IMR-90 (cell line): ENCODE results near the gene EXOC5. TPM values are rescaled to one million over a fixed set of nuclear protein-coding genes. Genes with fewer than 3 reads are reported as not detected.

Experiments used
- ATAC-seq: fragments of 200-7000 bp; cut with Tn5 transposase; 2 replicates; pipeline ENCODE4 v1.9.1; 2020; ENCODE audit warnings: low read depth, mild to moderate bottlenecking, moderate library complexity
- BruUV-seq: library from RNA; stranded (reverse); fragments of 400-500 nt; replicated peaks from 2 replicates; lab custom pipeline; 2021; lab: Mats Ljungman, UMichigan
- CTCF ChIA-PET: fragments of 300-600 bp; formaldehyde crosslinking; extraction: SDS; loops from one replicate; lab custom pipeline; 2021; ENCODE audit warnings: antibody characterized with exemption; lab: Yijun Ruan, JAX
- POLR2A ChIA-PET: fragments of 300-600 bp; sonication (Branson Sonifier 250); formaldehyde crosslinking; loops from one replicate; lab custom pipeline; 2022; ENCODE audit warnings: antibody characterized with exemption; ENCODE audit not compliant: unreplicated experiment; lab: Charles Lee
- DNase-seq: peaks from one replicate; pipeline ENCODE4 v3.0.0; 2013
- H2AFZ ChIP-seq: replicated peaks from 2 replicates; pipeline ENCODE3; 2013; ENCODE audit warnings: low read length, mild to moderate bottlenecking; ENCODE audit not compliant: poor library complexity
- H2AK5ac ChIP-seq: 2 replicates; pipeline ENCODE4 v1.6.1; 2013; ENCODE audit warnings: low read depth, low read length, inconsistent platforms
- H2AK9ac ChIP-seq: replicated peaks from 2 replicates; pipeline ENCODE3; 2013; ENCODE audit warnings: mild to moderate bottlenecking, low read depth, low read length, moderate library complexity; ENCODE audit not compliant: poor library complexity
- H2BK120ac ChIP-seq: 2 replicates; pipeline ENCODE4 v1.6.1; 2013; ENCODE audit warnings: low read depth, low read length, inconsistent platforms
- H2BK15ac ChIP-seq: 3 replicates; pipeline ENCODE4 v1.6.1; 2013; ENCODE audit warnings: low read depth, low read length, inconsistent platforms
- H2BK20ac ChIP-seq: 2 replicates; pipeline ENCODE4 v1.6.1; 2013; ENCODE audit warnings: low read depth, mild to moderate bottlenecking, inconsistent platforms, low read length, moderate library complexity
- H2BK5ac ChIP-seq: 2 replicates; pipeline ENCODE4 v1.6.1; 2013; ENCODE audit warnings: mild to moderate bottlenecking, low read depth, low read length, inconsistent platforms; ENCODE audit not compliant: poor library complexity, severe bottlenecking
- H3K14ac ChIP-seq: replicated peaks from 2 replicates; pipeline ENCODE4 v1.6.1; 2013; ENCODE audit warnings: low read depth, low read length, inconsistent platforms
- H3K18ac ChIP-seq: 2 replicates; pipeline ENCODE4 v1.6.1; 2013; ENCODE audit warnings: low read depth, low read length, control low read depth
- H3K23ac ChIP-seq: 2 replicates; pipeline ENCODE4 v1.6.1; 2013; ENCODE audit warnings: low read depth, low read length, inconsistent platforms
- H3K27ac ChIP-seq: 2 replicates; pipeline ENCODE4 v1.5.1; 2013; ENCODE audit warnings: mild to moderate bottlenecking, control low read depth, low read length; ENCODE audit not compliant: insufficient read depth
- H3K27me3 ChIP-seq: 2 replicates; pipeline ENCODE4 v1.6.1; 2013; ENCODE audit warnings: low read length; ENCODE audit not compliant: control insufficient read depth, insufficient read depth
- H3K36me3 ChIP-seq: 2 replicates; pipeline ENCODE4 v1.6.1; 2013; ENCODE audit warnings: low read length, mixed read lengths; ENCODE audit not compliant: control insufficient read depth, insufficient read depth
- H3K4ac ChIP-seq: 2 replicates; pipeline ENCODE4 v1.6.1; 2013; ENCODE audit warnings: low read depth, low read length, inconsistent platforms
- H3K4me1 ChIP-seq: 2 replicates; pipeline ENCODE4 v1.6.1; 2013; ENCODE audit warnings: low read length, mixed read lengths; ENCODE audit not compliant: control insufficient read depth, insufficient read depth
- H3K4me2 ChIP-seq: 2 replicates; pipeline ENCODE4 v1.6.1; 2013; ENCODE audit warnings: low read depth, mild to moderate bottlenecking, control low read depth, low read length, moderate library complexity
- H3K4me3 ChIP-seq: 2 replicates; pipeline ENCODE4 v1.5.1; 2013; ENCODE audit warnings: low read depth, mild to moderate bottlenecking, control low read depth, low read length, moderate library complexity; ENCODE audit not compliant: insufficient read depth
- H3K56ac ChIP-seq: 2 replicates; pipeline ENCODE4 v1.6.1; 2013; ENCODE audit warnings: low read length, inconsistent platforms; ENCODE audit not compliant: insufficient read depth; ENCODE audit errors: extremely low read depth
- H3K79me1 ChIP-seq, 2 experiments: 2 replicates each; pipeline ENCODE4 v1.6.1; 2013; ENCODE audit warnings: low read length in 2 of 2, inconsistent platforms in 1 of 2, low read depth in 1 of 2
- H3K9ac ChIP-seq: 2 replicates; pipeline ENCODE4 v1.6.1; 2013; ENCODE audit warnings: low read depth, low read length, control low read depth
- H3K9me1 ChIP-seq: 2 replicates; pipeline ENCODE4 v1.6.1; 2013; ENCODE audit warnings: low read length, inconsistent platforms; ENCODE audit not compliant: insufficient read depth
- H3K9me3 ChIP-seq: 2 replicates; pipeline ENCODE4 v1.6.1; 2013; ENCODE audit warnings: low read length; ENCODE audit not compliant: control insufficient read depth, insufficient read depth
- H4K20me1 ChIP-seq: 2 replicates; pipeline ENCODE4 v1.6.1; 2013; ENCODE audit warnings: low read length, inconsistent platforms; ENCODE audit not compliant: insufficient read depth
- H4K5ac ChIP-seq: 2 replicates; pipeline ENCODE4 v1.6.1; 2013; ENCODE audit warnings: mild to moderate bottlenecking, low read depth, low read length, control low read depth
- H4K8ac ChIP-seq, 2 experiments: 2 replicates each; pipeline ENCODE4 v1.6.1; 2013; ENCODE audit warnings: low read depth in 2 of 2, low read length in 2 of 2, control low read depth in 1 of 2, inconsistent platforms in 1 of 2
- H4K91ac ChIP-seq: 2 replicates; pipeline ENCODE4 v1.6.1; 2013; ENCODE audit warnings: low read depth, low read length, inconsistent platforms; ENCODE audit not compliant: insufficient read depth
- FOS ChIP-seq: fragments of 150-350 bp; IDR thresholded peaks from 2 replicates; pipeline ENCODE4 v1.6.1; 2016; ENCODE audit warnings: low read depth, low read length
- WGBS, 2 experiments: methylation state at CpG; one replicate each; pipeline versions ENCODE4 v1.1.5 to v1.1.7; 2013; ENCODE audit warnings: missing lambda C conversion rate in 2 of 2; ENCODE audit not compliant: insufficient read length in 1 of 2; ENCODE audit errors: extremely low coverage in 2 of 2; 5-methylcytosine and 5-hydroxymethylcytosine counted together
- dilution Hi-C: fragments of 300-500 bp; cut with HindIII; formaldehyde crosslinking; loops from one replicate; pipeline ENCODE4 v1.14.3; 2018; ENCODE audit warnings: low sequenced_read_pairs; ENCODE audit not compliant: unreplicated experiment
- in situ Hi-C: fragments of 300-500 bp; cut with MboI; formaldehyde crosslinking; loops from 3 replicates; pipeline ENCODE4 v1.14.3; 2019; ENCODE audit warnings: low sequenced_read_pairs, inconsistent platforms, mixed read lengths
- intact Hi-C: fragments of 100-400 bp; cut with micrococcal nuclease; formaldehyde crosslinking; loops from 2 replicates; pipeline ENCODE4 v1.10.0; 2022
- polyA plus RNA-seq, 3 experiments: library from polyadenylated mRNA; depleted of rRNA; stranded (reverse); fragments of >200 nt; gene quantifications; 2 replicates each; pipeline ENCODE4 v1.2.3, GENCODE V29; 2012; ENCODE audit warnings: low replicate concordance in 1 of 3
- total RNA-seq: library from RNA; depleted of rRNA; stranded (reverse); fragments of >200 nt; gene quantifications from 2 replicates; pipeline ENCODE4 v1.2.3, GENCODE V29; 2012; rRNA removed
- TF ChIP-seq, protein P1 (sequence below): fragments of 150-350 bp; IDR thresholded peaks from 2 replicates; pipeline ENCODE4 v1.6.1; 2017; ENCODE audit warnings: mild to moderate bottlenecking, antibody characterized with exemption, low read length, low read depth

The EXOC5 gene
- total and polyA plus RNA-seq, 2 of the 4 experiments (the other 2 are of a cell fraction): 22.4 to 52.5 TPM

- H3K79me1 ChIP-seq: no peaks in the 10 kb centered on the region
- no peak overlapping the region for H2BK20ac ChIP-seq
- no peak overlapping the region for H2BK5ac ChIP-seq
- no peak overlapping the region for H4K91ac ChIP-seq
- dilution Hi-C loops: no loop called here
- no peak overlapping the region for H3K4me2 ChIP-seq
- no peak overlapping the region for H3K4me3 ChIP-seq
- no peaks in the 10 kb centered on the region for H3K36me3 ChIP-seq
- BruUV-seq: no TSS peak
- no peaks in the 10 kb centered on the region for H3K27me3 ChIP-seq
- no peak overlapping the region for H2AK9ac ChIP-seq
- H4K20me1 ChIP-seq: no peaks in the 10 kb centered on the region
- ChIA-PET POLR2A (no interaction called here), CTCF (no interaction called here)
- no peak overlapping the region for H2AFZ ChIP-seq
- H3K14ac ChIP-seq: no peak overlapping the region
- H3K9me1 ChIP-seq: no peaks in the 10 kb centered on the region
- TF ChIP-seq, protein P1, sequence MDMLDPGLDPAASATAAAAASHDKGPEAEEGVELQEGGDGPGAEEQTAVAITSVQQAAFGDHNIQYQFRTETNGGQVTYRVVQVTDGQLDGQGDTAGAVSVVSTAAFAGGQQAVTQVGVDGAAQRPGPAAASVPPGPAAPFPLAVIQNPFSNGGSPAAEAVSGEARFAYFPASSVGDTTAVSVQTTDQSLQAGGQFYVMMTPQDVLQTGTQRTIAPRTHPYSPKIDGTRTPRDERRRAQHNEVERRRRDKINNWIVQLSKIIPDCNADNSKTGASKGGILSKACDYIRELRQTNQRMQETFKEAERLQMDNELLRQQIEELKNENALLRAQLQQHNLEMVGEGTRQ: no peak
- TF ChIP-seq FOS: no peak
- no peak overlapping the region for H3K4ac ChIP-seq
- no peak overlapping the region for H2BK120ac ChIP-seq
- no CpG with 5 or more reads among the region's 4 CpGs for WGBS, 2 experiments
- intact Hi-C loops: no loop called here
- no peak overlapping the region for H2AK5ac ChIP-seq
- no peak overlapping the region for H4K5ac ChIP-seq
- H3K27ac ChIP-seq: no peak overlapping the region
- DNase-seq (no peak), ATAC-seq (no peak)
- in situ Hi-C loops: no loop called here
- no peak overlapping the region for H3K18ac ChIP-seq
- no peak overlapping the region for H3K9ac ChIP-seq
- H3K23ac ChIP-seq: no peak overlapping the region
- H4K8ac ChIP-seq: no peak overlapping the region
- no peaks in the 10 kb centered on the region for H3K9me3 ChIP-seq
- no peak overlapping the region for H2BK15ac ChIP-seq
- no peak overlapping the region for H3K56ac ChIP-seq
- H3K4me1 ChIP-seq: no peaks in the 10 kb centered on the region
These were observed 115.4 kb downstream of the EXOC5 start for GRCh38 chr14:57153286-57153685.

Other genes starting within 250 kb of the EXOC5 start
- gene AP5M1, start 66 bp upstream of the EXOC5 start, total RNA-seq: 28.3 TPM in 2 replicates
- 13.6 and 16.1 TPM in 2 replicates for gene AP5M1, start 66 bp upstream of the EXOC5 start, polyA plus RNA-seq (2012; rRNA removed)
- gene NAA30, start 121.7 kb upstream of the EXOC5 start, total RNA-seq: 24.4 and 25.3 TPM in 2 replicates
- gene NAA30, start 121.7 kb upstream of the EXOC5 start, polyA plus RNA-seq (2012; rRNA removed): 3.6 and 5.8 TPM in 2 replicates
- not detected in 2 replicates for gene CCDC198, start 225.0 kb upstream of the EXOC5 start, total RNA-seq
- not detected in 2 replicates for gene CCDC198, start 225.0 kb upstream of the EXOC5 start, polyA plus RNA-seq (2012; rRNA removed)